SK-N-SH treated with all-trans-retinoic acid at 6 μM for 48 hours (cell line): ENCODE data around the gene CHEK1.

Experiments used
- ATAC-seq: fragments of 200-7000 bp; cut with Tn5 transposase; 3 replicates; pipeline ENCODE4 v1.9.1; 2020; ENCODE audit warnings: mild to moderate bottlenecking, moderate library complexity
- ARNTL ChIP-seq: fragments of 450-650 bp; formaldehyde crosslinking; IDR thresholded peaks from 2 replicates; pipeline ENCODE4 v1.5.0; 2020; ENCODE audit warnings: low read depth, mild to moderate bottlenecking, moderate library complexity, borderline replicate concordance
- BACH2 ChIP-seq: fragments of 250-450 bp; sonication (Bioruptor Pico); IDR thresholded peaks from 2 replicates; pipeline ENCODE4 v1.9.0; 2021; ENCODE audit warnings: mild to moderate bottlenecking, borderline replicate concordance
- CREB5 ChIP-seq: fragments of 250-450 bp; sonication (Bioruptor Pico); IDR thresholded peaks from 2 replicates; pipeline ENCODE4 v1.5.1; 2020; ENCODE audit warnings: low read depth, mild to moderate bottlenecking, moderate library complexity
- CSDC2 ChIP-seq: fragments of 250-450 bp; sonication (Bioruptor Pico); IDR thresholded peaks from 2 replicates; pipeline ENCODE4 v1.5.0; 2020; ENCODE audit warnings: mild to moderate bottlenecking, moderate library complexity
- ESRRG ChIP-seq: fragments of 250-450 bp; sonication (Bioruptor Pico); IDR thresholded peaks from 2 replicates; pipeline ENCODE4 v1.6.1; 2021; ENCODE audit warnings: mild to moderate bottlenecking
- GLIS3 ChIP-seq: fragments of 250-450 bp; sonication (Bioruptor Pico); IDR thresholded peaks from 2 replicates; pipeline ENCODE4 v1.5.0; 2020; ENCODE audit warnings: mild to moderate bottlenecking, moderate library complexity
- ISL1 ChIP-seq: fragments of 250-450 bp; sonication (Bioruptor Pico); IDR thresholded peaks from 2 replicates; pipeline ENCODE4 v2.1.2; 2022; ENCODE audit warnings: mild to moderate bottlenecking, moderate library complexity
- OSR1 ChIP-seq: fragments of 250-450 bp; sonication (Bioruptor Pico); IDR thresholded peaks from 2 replicates; pipeline ENCODE4 v1.8.0; 2022; ENCODE audit warnings: moderate library complexity, mild to moderate bottlenecking, inconsistent platforms
- PATZ1 ChIP-seq: fragments of 250-450 bp; sonication (Bioruptor Pico); IDR thresholded peaks from 2 replicates; pipeline ENCODE4 v1.8.0; 2020; ENCODE audit warnings: mild to moderate bottlenecking, moderate library complexity, borderline replicate concordance
- PPARA ChIP-seq: fragments of 250-450 bp; sonication (Bioruptor Pico); IDR thresholded peaks from 2 replicates; pipeline ENCODE4 v1.5.0; 2020; ENCODE audit warnings: mild to moderate bottlenecking, borderline replicate concordance
- RARB ChIP-seq: fragments of 250-450 bp; sonication (Bioruptor Pico); IDR thresholded peaks from 2 replicates; pipeline ENCODE4 v1.8.0; 2021; ENCODE audit warnings: mild to moderate bottlenecking, moderate library complexity
- SNAI2 ChIP-seq: fragments of 250-450 bp; sonication (Bioruptor Pico); IDR thresholded peaks from 2 replicates; pipeline ENCODE4 v1.5.0; 2020; ENCODE audit warnings: mild to moderate bottlenecking, moderate library complexity
- TCF4 ChIP-seq: fragments of 250-450 bp; sonication (Bioruptor Pico); IDR thresholded peaks from 2 replicates; pipeline ENCODE4 v1.8.0; 2021; ENCODE audit warnings: mild to moderate bottlenecking, moderate library complexity, borderline replicate concordance
- TOX ChIP-seq: fragments of 250-450 bp; sonication (Bioruptor Pico); IDR thresholded peaks from 2 replicates; pipeline ENCODE4 v1.8.0; 2021; ENCODE audit warnings: mild to moderate bottlenecking, moderate library complexity, borderline replicate concordance
- TSHZ2 ChIP-seq: fragments of 250-450 bp; sonication (Bioruptor Pico); IDR thresholded peaks from 2 replicates; pipeline ENCODE4 v1.5.0; 2020; ENCODE audit warnings: mild to moderate bottlenecking, moderate library complexity
- ZC3H10 ChIP-seq: fragments of 250-450 bp; sonication (Bioruptor Pico); IDR thresholded peaks from 2 replicates; pipeline ENCODE4 v1.5.1; 2021; ENCODE audit warnings: mild to moderate bottlenecking, moderate library complexity
- ZFP3 ChIP-seq: fragments of 250-450 bp; sonication (Bioruptor Pico); IDR thresholded peaks from 2 replicates; pipeline ENCODE4 v1.5.0; 2020; ENCODE audit warnings: mild to moderate bottlenecking, moderate library complexity
- ZNF565 ChIP-seq: fragments of 450-650 bp; formaldehyde crosslinking; conservative IDR thresholded peaks from 2 replicates; pipeline ENCODE4 v1.5.0; 2020; ENCODE audit warnings: low read depth, mild to moderate bottlenecking, moderate library complexity
- ZNF8 ChIP-seq: fragments of 450-650 bp; formaldehyde crosslinking; IDR thresholded peaks from 2 replicates; pipeline ENCODE4 v1.5.0; 2020; ENCODE audit warnings: mild to moderate bottlenecking, moderate library complexity

CHEK1 gene

GRCh38 chr11:125690006-125690405 lies 65.0 kb downstream of the CHEK1 start (continued):
- TF ChIP-seq TSHZ2 (CRISPR knock-in tag): no peak
- TF ChIP-seq OSR1 (CRISPR knock-in tag): no peak
- no peak for TF ChIP-seq TOX (CRISPR knock-in tag)
- TF ChIP-seq BACH2: no peak
- no peak for TF ChIP-seq ISL1 (CRISPR knock-in tag)
- TF ChIP-seq PPARA (CRISPR knock-in tag): no peak

- no peak for ATAC-seq
Observed at GRCh38 chr11:125692887-125693286, 67.9 kb downstream of the CHEK1 start.

GRCh38 chr11:125694951-125695350 lies 70.0 kb downstream of the CHEK1 start:
- no peak for ATAC-seq
- no peak for TF ChIP-seq ZC3H10
- TF ChIP-seq OSR1 (CRISPR knock-in tag): no peak
- TF ChIP-seq CSDC2: no peak
- no peak for TF ChIP-seq PATZ1 (CRISPR knock-in tag)
- no peak for TF ChIP-seq GLIS3 (CRISPR knock-in tag)
- no peak for TF ChIP-seq PPARA (CRISPR knock-in tag)
- TF ChIP-seq ZFP3 (CRISPR knock-in tag): no peak
- TF ChIP-seq ESRRG: no peak
- TF ChIP-seq SNAI2: no peak
- TF ChIP-seq BACH2: no peak
- TF ChIP-seq CREB5 (CRISPR knock-in tag): no peak

More at GRCh38 chr11:125692887-125693286, 67.9 kb downstream of the CHEK1 start:
- TF ChIP-seq CREB5 (CRISPR knock-in tag): no peak
- TF ChIP-seq SNAI2: no peak
- no peak for TF ChIP-seq TCF4 (CRISPR knock-in tag)
- TF ChIP-seq OSR1 (CRISPR knock-in tag): no peak
- no peak for TF ChIP-seq PATZ1 (CRISPR knock-in tag)
- no peak for TF ChIP-seq TSHZ2 (CRISPR knock-in tag)
- no peak for TF ChIP-seq GLIS3 (CRISPR knock-in tag)
- TF ChIP-seq ESRRG: no peak
- TF ChIP-seq ARNTL: no peak
- TF ChIP-seq PPARA (CRISPR knock-in tag): no peak
- no peak for TF ChIP-seq ZNF8 (CRISPR knock-in tag)
- TF ChIP-seq ZNF565: no peak
- no peak for TF ChIP-seq RARB (CRISPR knock-in tag)
- no peak for TF ChIP-seq CSDC2
- no peak for TF ChIP-seq ZC3H10
